Activated T-helper 1 cell treated with anti-CD3 and anti-CD28 coated beads, Interleukin-2, amount 50 U/mL, for 16 hours (primary cell): ENCODE measurements around the gene DCLK1.
"Not testable (repeated sequence)": the region's sequence is repeated elsewhere in the genome, so short reads cannot be mapped to it uniquely, and the experiment has no call there.

Experiments
- DNase-seq, 2 donors: peaks; one replicate each; pipeline ENCODE4 v3.0.0-alpha.2; 2020; ENCODE audit warnings: low read depth in 1 of 2, low spot score in 1 of 2

DCLK1 gene

DNA sequence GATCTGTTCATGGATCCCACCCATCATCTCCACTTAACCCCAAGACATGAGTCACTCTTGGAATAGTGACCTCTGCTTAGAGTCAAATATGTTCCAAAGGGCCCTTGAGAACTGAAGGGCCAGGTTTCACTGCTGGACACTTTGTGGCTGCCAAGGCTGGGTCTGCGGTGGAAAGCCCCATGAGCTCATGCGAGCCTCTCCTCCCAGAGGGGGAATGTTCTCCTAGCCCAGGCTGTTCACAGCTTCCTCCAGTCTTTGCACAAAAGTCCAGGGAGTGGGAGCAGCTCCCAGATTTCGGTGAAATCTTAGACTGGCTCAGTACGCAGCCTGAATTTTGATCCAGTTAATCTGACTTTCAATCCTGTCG lies 732 bp upstream of the DCLK1 start:
- DNase-seq: no peak

DNA sequence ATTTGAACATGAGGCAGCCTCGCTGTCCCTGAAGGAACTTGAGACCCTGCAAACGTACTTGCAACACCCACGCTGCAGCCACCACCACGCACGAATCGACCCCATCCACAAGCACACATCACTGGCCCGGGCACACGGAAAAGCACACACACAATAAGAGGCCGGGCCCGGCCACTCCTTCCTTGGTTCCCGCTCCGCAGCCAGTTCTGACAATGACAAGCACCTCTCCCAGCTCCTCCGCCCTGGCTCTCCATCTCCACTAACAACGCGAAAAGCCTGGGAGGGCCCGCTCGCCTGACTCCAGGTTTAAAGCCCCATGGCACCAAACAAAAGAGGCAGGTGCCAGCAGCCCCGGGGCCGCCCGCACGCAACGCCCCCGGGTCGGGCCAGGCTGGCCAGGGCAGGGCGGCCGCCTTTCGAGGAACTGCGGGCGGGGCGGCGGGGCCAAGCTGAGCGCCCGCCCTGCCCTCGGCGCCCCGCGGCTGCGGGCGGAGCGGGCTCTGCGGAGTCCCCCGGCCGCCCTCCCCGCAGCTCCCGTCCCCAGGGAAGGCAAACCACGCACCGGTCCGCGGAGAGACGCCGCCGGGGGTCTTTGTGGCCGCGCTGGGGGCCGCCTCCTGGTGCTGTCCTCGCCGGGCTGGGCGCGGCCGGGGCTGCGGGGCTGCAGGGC lies 495 bp downstream of the DCLK1 start:
- DNase-seq: no peak

DNA sequence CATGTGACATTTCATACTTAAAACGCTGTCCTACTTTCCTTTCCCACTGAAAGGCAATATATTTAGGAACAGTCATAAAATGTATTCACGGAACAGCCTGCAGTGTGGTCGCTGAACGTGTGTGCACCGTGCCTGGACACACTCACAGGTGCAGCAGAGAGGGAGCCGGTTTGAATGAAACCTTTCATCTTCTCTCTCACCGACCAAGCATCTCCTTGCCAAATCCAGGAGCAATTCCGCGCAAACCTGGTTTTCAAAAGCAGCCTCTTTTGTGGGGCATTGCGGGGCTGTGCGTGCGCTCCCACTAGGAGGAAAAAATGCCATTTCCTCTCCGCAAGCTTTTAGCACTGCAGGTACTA lies 1.0 kb downstream of the DCLK1 start:
- no peak for DNase-seq

DNA sequence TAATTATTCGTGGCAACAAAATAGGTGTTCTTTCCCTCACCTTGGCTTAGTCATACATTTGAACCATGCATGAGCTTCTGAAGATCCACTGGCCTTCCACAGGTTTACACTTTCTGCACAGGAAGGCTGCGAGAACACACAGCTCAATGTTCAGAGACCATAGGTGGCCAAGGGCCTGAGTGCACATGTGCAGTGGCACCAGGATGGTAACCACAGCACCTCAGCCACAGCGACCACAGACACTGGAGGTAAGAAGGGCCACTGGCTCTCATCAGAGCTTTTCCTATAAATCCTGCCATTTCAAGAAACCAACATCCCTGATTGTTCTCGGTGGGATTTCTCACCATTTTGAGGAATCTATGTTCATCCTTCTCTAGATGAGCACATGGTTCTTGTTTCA lies 1.6 kb downstream of the DCLK1 start:
- no peak for DNase-seq

DNA sequence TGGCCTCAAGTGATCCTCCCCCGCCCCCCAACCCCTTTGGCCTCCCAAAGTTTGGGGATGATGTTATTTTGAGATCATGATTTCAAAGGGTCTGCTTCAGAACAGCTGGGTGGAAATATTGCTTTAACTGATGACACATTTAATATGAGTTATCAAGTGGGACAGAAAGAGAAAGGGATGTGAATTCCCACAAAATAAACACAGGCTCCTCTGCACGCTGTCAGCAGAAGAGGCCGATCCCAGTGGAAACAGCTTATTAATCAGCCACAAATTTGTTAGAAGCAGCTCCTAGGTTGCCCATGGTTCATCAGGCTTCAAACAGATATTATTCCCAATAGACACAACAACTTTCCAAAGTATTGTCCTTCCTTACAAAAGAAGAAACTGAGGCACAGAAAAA lies 4.7 kb downstream of the DCLK1 start:
- no peak for DNase-seq

DNA sequence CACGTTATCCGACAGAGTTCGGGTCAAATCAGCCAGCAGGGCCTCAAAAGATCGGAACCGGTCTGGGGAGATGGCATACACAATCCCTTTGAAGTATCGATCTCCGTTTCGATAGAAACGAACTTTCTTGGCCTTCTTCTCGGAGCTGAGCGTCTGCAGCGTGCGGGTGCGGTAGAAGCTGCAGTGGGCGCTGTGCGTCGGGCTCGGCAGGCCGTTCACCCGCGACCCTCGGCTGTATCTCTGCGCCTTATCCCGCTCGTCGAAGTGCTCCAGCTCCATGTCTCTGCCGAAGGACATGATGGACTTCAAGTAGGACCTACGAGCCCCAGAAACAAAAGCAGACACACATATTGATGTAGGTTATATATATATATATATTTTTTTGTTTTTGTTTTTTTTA lies 5.3 kb downstream of the DCLK1 start:
- no peak for DNase-seq

DNA sequence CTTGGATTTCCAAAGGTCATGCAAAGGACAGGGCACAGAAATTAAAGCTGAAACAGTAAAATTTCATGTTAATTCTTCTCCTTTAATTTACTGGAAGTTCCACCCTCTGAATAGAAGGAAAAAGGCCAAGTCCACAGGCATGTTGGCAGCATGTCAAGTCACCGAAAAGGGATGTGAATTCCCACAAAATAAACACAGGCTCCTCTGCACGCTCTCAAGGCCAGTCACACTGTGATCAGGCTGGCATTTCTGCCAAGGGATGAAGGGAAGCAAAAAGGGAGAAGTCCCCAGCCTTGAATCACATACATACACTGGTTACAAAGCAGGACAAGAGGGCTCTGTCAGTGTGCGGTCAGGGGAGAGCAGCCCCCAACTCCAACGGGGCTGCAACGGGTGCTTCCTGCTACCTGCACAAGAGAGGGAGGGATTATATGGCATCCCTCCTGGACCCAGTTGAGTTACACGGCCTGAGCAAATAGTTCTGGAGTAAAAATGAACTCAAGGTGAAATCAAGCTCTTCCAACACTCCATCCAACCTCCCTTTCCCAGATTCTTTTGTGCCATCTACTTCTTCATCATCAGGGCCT lies 6.9 kb downstream of the DCLK1 start:
- DNase-seq: no peak

DNA sequence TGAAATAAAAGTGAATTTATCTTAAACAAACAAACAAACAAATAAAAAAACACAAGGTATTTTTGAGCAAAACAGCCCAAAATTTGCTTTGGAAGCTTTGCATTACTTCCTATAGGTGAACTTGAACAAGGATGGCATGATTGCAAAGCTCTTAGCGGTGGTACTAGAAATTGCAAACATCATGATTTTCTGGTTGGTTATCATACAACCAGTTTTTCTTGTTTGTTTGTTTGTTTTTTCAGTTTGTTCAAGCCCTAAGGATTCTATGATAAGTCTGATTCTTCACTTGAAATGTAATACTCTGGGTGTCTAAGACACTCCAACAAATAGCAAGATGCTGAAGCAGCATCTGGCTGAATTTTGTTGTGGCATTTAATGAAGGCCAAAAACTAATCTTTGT lies 15.9 kb downstream of the DCLK1 start:
- no peak for DNase-seq

DNA sequence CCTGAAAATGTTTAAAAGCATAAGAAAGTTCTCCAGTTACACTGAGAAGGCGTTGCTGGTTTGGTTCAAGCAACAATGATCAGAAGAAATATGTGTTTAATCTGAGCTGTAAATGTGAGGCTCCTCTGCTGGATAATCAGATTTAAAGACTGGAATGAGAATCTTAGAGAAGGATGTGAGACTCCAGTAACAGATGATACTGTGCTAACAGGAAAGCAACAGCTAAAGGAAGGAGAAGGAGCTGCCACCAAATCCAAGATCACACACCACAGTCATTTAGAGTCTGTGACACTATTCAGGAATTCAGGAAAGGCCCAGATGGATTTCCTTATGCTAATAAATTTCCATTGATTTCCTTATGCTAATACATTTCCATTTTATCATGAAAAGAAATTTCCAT lies 16.9 kb downstream of the DCLK1 start:
- no peak for DNase-seq

DNA sequence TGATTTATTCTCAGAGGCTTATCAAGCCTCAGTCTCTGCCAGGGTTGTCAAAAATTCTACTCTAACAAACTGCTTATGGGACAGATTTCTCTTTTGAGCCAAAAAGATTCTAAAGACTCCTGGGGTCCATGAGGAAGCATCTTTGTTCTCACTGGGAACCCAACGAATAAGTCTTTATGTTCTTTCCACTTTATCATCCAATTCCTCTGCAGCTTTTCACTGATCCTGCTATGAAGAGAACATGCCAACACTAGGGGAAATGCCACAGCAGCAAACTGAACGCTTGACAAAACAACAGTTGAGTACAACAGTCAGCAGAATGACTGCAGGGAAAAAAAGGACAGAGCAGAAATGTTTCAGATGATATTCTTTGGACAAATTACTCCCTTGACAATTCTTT lies 22.2 kb downstream of the DCLK1 start:
- no peak for DNase-seq

DNA sequence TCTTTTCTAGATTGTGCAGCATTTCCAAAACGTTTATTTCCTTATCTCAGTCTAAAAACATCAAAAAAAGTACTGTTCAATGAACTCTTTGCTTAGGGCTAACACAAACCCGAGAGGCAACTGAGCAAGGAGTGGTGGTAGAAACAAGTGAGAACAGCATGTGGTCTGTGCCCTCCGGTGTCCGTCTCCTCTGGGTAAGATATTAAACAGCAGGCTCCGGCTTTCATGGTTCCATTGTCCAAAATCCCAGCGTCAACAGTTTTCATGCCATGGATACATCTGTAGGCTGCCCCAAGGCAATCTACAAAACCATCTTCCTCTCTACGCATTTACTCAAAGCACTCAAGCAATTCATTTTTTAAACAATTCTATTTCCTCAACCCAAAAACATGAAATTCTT lies 22.8 kb downstream of the DCLK1 start:
- no peak for DNase-seq

DNA sequence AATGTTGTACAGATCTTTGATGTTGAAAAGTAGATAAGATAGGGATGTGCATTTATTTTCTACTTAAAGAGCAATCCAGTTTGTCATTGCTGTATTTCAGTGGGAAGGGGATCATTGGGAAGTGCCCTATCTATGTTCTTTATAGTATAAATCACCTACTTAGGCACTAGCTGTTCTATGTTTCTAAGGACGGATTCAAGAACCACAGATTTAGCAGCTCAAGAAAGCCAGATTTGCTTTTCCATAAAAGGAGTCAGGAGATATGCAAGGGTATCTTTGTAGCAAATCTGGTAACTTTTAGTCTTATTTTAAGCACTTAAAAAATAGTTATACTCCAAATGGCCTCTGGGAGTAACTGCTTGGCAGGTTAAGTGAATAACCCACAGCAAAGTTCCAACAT lies 23.7 kb downstream of the DCLK1 start:
- no peak for DNase-seq

DNA sequence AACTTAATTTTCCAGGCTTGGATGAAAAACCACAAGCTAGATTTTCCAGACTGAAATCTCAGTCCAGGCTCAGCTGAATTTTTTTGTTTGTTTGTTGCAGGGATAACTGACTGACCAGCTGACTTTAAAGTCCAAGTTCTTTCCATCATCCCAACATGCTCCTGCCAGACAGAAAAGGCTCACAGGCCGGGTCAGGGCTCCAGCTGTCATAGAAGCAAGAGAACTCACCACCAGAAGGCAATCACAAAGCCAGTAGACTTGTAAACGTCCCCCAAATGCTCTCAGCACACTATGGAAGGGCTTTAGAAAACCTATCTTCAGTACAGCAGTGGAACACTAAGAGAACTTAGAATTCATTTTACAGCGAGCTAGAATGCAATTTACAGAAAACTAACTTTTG lies 25.5 kb downstream of the DCLK1 start:
- no peak for DNase-seq

DNA sequence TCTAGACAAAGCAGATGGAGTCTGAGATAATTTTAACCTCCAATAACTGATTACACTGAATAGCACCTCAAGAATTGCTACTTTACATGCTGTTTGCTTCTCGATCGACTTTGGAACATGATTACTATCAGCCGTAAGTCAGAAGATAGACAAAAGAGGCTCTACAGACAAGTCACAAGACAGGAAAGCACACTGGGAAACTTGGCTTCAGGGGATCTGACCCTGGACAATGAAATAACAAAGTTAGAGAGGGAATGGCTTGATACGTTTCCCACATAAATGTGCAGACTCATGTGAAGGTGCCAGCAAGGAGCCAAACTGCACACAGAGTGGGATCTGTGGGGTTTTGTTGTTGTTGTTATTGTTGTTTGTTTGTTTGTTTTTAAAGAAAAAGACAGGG lies 28.5 kb downstream of the DCLK1 start:
- DNase-seq: no peak

DNA sequence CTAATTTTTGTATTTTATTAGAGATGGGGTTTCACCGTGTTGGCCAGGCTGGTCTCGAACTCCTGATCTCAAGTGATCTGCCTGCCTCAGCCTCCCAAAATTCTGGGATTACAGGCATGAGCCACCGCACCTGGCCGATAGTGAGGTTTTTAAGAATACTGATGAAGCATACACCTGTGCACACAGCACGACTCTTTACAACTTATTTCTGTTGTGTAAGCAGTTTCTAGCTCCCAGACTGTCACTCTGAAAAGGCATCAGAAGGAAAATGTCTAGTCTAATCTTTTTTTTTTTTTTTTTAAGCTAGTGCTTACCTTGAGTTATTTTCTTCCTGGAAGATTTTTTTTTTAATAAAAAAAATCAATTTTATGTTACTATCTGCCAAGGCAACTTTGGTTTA lies 29.3 kb downstream of the DCLK1 start:
- not testable (repeated sequence) for DNase-seq

DNA sequence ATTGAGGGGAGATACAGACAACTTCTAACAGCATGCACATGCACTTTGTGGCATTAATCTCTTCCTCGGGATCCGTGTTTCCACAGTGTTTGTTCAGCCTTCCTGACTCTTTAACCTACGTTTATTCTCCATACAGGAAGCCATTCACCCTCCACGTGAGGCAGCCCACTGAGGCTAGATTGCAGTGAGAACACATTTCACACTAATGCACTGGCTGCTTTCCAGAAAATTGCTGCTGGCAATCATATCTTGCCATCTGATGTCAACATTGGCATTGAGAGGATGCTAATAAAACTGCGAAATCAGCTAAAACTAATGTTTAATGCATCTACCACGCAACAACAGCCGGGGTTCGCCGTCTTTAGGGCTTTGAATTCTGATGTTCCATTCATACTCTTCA lies 30.0 kb downstream of the DCLK1 start:
- DNase-seq: no peak

DNA sequence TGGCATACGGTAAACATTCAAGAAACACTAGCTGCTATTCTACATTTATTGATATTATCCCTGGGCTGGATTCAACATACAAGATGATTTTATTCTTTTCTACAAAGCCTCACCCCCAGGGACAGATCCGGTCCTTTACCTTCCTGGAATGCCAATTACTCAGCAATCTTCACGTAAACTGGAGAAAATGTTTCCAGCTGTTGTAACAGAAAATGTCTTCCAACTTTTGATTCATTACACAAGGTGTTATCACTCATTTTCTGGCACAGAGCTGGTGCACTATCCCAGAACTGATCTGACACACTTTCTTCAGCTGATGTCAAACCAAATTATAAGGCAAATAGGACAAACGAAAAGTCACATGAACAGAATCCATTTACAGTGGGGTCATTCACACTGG lies 33.1 kb downstream of the DCLK1 start:
- DNase-seq: no peak

DNA sequence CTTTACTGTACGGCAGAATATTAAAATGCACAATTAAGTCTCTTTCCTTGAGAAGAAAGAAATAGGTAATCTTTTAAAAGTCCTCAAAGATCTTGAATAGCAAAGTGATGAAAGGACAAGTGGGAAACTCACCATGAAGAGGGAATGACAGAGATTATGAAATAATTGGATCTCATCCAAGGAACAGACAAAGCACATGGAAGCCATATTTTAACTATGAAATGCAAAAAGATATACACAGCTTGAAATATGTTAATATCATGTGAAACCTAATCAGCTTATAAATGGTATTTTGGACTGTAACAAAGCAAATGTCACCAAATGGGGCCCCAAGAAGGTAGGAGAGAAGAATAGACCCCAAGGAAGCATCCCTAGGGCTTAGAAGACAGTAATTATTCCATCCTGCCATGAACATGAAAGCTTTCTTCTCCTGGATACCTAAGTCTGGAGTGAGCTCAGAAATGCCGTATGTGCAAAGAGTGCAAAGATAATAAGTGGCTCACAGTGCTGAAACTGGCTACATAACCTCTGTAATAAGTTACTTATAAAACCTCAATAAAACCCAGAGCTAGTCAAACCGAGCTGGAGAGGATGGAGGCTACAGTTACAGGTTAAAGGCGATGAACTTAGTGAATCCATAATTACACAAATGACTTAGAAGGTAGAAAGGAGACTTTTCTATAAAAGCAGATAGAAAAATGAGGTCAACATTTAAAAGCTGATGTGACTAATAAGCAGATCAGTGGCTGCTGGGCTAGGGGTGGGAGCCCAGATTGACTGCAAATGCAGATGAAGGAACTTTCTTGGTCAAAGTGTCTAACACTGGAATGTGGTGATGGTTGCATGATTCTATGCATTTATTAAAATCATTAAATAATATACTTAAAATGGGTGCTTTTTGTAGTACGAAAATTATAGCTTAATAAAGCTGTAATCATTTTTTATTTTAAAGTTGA lies 34.4 kb downstream of the DCLK1 start:
- DNase-seq: no peak

DNA sequence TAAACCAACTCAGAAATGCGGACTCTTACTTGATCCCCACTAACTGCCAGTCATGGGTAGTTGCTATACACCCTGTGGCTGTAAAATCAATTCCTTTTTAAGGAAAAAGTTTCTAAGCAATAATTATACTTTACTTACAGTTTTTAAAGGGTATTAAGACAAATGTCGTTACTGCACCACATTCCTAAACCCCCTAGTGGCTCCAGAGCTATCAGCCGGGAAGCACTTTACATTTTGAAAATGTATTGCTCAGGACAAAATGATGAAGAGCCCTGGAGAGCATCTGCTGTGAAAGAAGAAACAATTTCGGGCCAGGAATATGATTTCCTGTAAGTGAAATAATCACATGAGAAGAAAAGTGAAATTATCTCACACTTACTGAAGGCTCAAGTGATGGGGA lies 36.7 kb downstream of the DCLK1 start:
- no peak for DNase-seq

DNA sequence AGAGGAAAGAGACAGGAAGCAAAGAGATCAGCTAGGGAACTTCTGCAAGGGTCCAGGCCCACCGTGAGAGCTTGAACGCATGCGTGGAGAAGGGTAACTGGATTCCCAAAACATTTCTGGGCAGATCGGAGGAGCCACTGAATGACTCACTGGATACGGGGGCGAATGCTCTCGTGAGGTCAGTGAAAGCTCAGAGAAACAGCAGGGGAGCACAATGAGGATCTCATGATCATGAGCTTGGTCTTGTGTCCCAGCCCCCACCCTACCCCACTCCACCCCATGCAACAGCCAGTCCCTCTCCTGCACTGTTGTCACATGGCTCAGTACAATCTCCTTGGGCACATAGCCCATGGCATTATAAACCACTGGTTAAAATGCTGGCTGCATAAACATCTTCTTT lies 40.6 kb downstream of the DCLK1 start:
- DNase-seq: no peak

DNA sequence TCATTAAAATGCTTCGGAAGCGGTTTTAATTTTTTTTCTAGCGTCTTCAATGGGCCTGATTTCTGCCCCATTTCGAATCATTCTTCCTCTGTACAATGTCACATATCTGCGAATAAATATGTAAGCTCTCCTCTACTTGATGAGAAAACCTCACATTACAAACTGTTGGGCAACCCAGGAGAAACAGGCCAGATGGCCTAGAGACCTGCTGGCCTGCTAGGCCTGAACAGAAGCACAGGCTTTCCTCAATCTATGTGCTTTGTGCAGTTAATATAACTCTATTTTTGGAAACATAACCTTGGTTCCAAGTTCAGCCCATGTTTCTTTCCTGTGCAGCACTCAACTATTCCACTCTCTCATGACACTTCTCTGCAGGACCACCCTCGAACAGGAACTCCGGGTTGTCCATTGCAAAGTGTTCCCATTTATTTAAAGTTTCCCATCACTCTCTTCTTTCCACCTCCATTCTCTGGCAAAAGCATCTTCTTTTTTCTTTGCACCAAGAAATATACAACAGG lies 42.0 kb downstream of the DCLK1 start:
- no peak for DNase-seq

DNA sequence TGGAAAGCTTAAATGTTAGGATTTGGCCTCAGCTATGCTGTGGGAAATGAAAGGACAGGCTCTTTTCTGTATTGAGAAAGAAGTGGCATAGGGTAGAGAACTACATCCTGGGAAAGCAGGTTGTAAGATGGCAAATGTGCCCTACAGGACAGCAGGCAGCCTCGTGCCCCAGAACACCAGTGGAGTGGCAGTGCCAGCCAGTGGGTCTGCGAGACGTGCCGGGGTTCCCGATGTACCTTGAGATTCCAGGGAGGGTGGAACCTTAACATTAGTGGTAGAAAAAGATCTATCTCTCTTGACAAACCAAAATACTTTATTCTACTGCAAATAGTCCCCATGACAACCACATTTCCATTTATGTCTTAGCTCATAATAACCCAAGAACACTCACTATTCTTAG lies 42.7 kb downstream of the DCLK1 start:
- DNase-seq: no peak
